HCT116 (cell line): ENCODE results near the gene SPEM1.

Source experiments
- CTCF ChIP-seq, 3 experiments: fragments of 200-600 bp in 1 of 3; sonication (generic) in 1 of 3; IDR thresholded peaks in 2 of 3; conservative IDR thresholded peaks in 1 of 3; 2 replicates each; pipeline ENCODE4 v1.5.1; 2012 to 2017; ENCODE audit warnings: low read depth in 2 of 3, low read length in 2 of 3, antibody characterized with exemption in 1 of 3, borderline replicate concordance in 1 of 3, control low read depth in 1 of 3, mild to moderate bottlenecking in 1 of 3, mixed read lengths in 1 of 3, mixed run types in 1 of 3, moderate library complexity in 1 of 3; ENCODE audit not compliant: insufficient read depth in 1 of 3
- EZH2 ChIP-seq: fragments of 200-600 bp; sonication (generic); IDR thresholded peaks from 2 replicates; pipeline ENCODE4 v1.6.1; 2017; ENCODE audit warnings: antibody characterized with exemption, mixed run types
- EZH2phosphoT487 ChIP-seq: fragments of 200-600 bp; IDR thresholded peaks from 2 replicates; pipeline ENCODE4 v1.6.1; 2018; ENCODE audit warnings: antibody characterized with exemption, borderline replicate concordance
- POLR2A ChIP-seq: IDR thresholded peaks from 2 replicates; pipeline ENCODE4 v1.7.0; 2011; ENCODE audit warnings: borderline replicate concordance; ENCODE audit not compliant: insufficient read depth, insufficient read length; ENCODE audit errors: extremely low read depth
- POLR2AphosphoS5 ChIP-seq: IDR thresholded peaks from 2 replicates; pipeline ENCODE4 v1.6.1; 2011; ENCODE audit warnings: mild to moderate bottlenecking, low read depth, low read length, moderate library complexity

- TF ChIP-seq POLR2AphosphoS5: no peak
- no peak for TF ChIP-seq CTCF (IDR thresholded peaks at IDR 0.05 in 2 of 3, conservative IDR thresholded peaks at IDR 0.05 in 1 of 3; ENCODE audit: borderline replicate concordance in 1 of 3, insufficient read depth in 1 of 3, low read depth in 2 of 3, low read length in 2 of 3)
- TF ChIP-seq EZH2phosphoT487: no peak
- no peak for TF ChIP-seq POLR2A
- TF ChIP-seq EZH2: no peak
These were observed 39.9 kb downstream of the SPEM1 start for GRCh38 chr17:7459961-7460545.
